ENCODE results near the gene ADPRM. TPM values are rescaled to one million over a fixed set of nuclear protein-coding genes. Genes with fewer than 3 reads are reported as not detected.
"Not testable (repeated sequence)": the region's sequence is repeated elsewhere in the genome, so short reads cannot be mapped to it uniquely, and the experiment has no call there.

The ADPRM gene
- total RNA-seq, 2 experiments from 2014 or later = 16.0 to 16.1 TPM

- Mint-ChIP-seq H3K4me3 (no peak overlapping the region), H3K27ac (no peak overlapping the region), H3K36me3 (ENCODE audit: low read depth) (peaks cover 18% of the 10 kb centered on the region), H3K4me1 (no peaks in the 10 kb centered on the region), H3K9me3 (no peaks in the 10 kb centered on the region), H3K27me3 (no peaks in the 10 kb centered on the region)
- CTCF ChIA-PET = no interaction called here
- POLR2A ChIA-PET = no interaction called here
- DNase-seq = no peak
Measured at GRCh38 chr17:10716218-10716617, 18.8 kb downstream of the ADPRM start.

GRCh38 chr17:10718547-10718946 is 21.2 kb downstream of the ADPRM start:
- Mint-ChIP-seq H3K27me3 (no peaks in the 10 kb centered on the region), H3K4me1 (no peaks in the 10 kb centered on the region), H3K36me3 (ENCODE audit: low read depth) (peaks cover 3% of the 10 kb centered on the region), H3K9me3 (no peaks in the 10 kb centered on the region), H3K27ac (no peak overlapping the region), H3K4me3 (no peak overlapping the region)
- ChIA-PET POLR2A (no interaction called here), CTCF (interaction anchor here (1.3 to 1.5 kb wide), 2 partner anchors 19 to 44 kb away, joined by 3 read pairs; no protein-coding TSS in a partner anchor)
- DNase-seq = no peak

- Mint-ChIP-seq H3K27ac (no peak overlapping the region), H3K9me3 (no peaks in the 10 kb centered on the region), H3K27me3 (no peaks in the 10 kb centered on the region), H3K4me3 (no peak overlapping the region), H3K36me3 (ENCODE audit: low read depth) (no peaks in the 10 kb centered on the region), H3K4me1 (peaks cover 4% of the 10 kb centered on the region)
- ChIA-PET POLR2A (no interaction called here), CTCF (no interaction called here)
- DNase-seq = no peak
Measured at GRCh38 chr17:10724546-10725195, 27.3 kb downstream of the ADPRM start.

GRCh38 chr17:10725262-10725661 is 27.9 kb downstream of the ADPRM start:
- Mint-ChIP-seq H3K4me3 (no peak overlapping the region), H3K27ac (no peak overlapping the region), H3K27me3 (no peaks in the 10 kb centered on the region), H3K36me3 (ENCODE audit: low read depth) (no peaks in the 10 kb centered on the region), H3K4me1 (peaks cover 7% of the 10 kb centered on the region), H3K9me3 (no peaks in the 10 kb centered on the region)
- no peak for DNase-seq
- ChIA-PET CTCF (no interaction called here), POLR2A (no interaction called here)

- CTCF ChIA-PET = no interaction called here
- DNase-seq = no peak
- H3K9me3 Mint-ChIP-seq = no peaks in the 10 kb centered on the region
Measured at GRCh38 chr17:10726196-10726595, 28.8 kb downstream of the ADPRM start.

GRCh38 chr17:10727192-10727591 is 29.8 kb downstream of the ADPRM start:
- Mint-ChIP-seq H3K4me1 (peaks cover 14% of the 10 kb centered on the region), H3K4me3 (no peak overlapping the region), H3K27ac (no peak overlapping the region), H3K36me3 (ENCODE audit: low read depth) (no peaks in the 10 kb centered on the region), H3K27me3 (no peaks in the 10 kb centered on the region), H3K9me3 (no peaks in the 10 kb centered on the region)
- DNase-seq = no peak
- ChIA-PET CTCF (no interaction called here), POLR2A (no interaction called here)

More at GRCh38 chr17:10726196-10726595, 28.8 kb downstream of the ADPRM start:
- H3K4me1 Mint-ChIP-seq = peaks cover 14% of the 10 kb centered on the region
- H3K4me3 Mint-ChIP-seq = no peak overlapping the region
- no peaks in the 10 kb centered on the region for H3K36me3 Mint-ChIP-seq (ENCODE audit: low read depth)
- POLR2A ChIA-PET = no interaction called here
- no peaks in the 10 kb centered on the region for H3K27me3 Mint-ChIP-seq
- H3K27ac Mint-ChIP-seq = no peak overlapping the region

- H3K9me3 Mint-ChIP-seq = no peaks in the 10 kb centered on the region
- no peaks in the 10 kb centered on the region for H3K27me3 Mint-ChIP-seq
- H3K27ac Mint-ChIP-seq = no peak overlapping the region
- no peak overlapping the region for H3K4me3 Mint-ChIP-seq
- H3K36me3 Mint-ChIP-seq (ENCODE audit: low read depth) = no peaks in the 10 kb centered on the region
- POLR2A ChIA-PET = no interaction called here
- H3K4me1 Mint-ChIP-seq = peaks cover 14% of the 10 kb centered on the region
- CTCF ChIA-PET = no interaction called here
- no peak for DNase-seq
Measured at GRCh38 chr17:10728331-10728892, 31.0 kb downstream of the ADPRM start.

- peaks cover 14% of the 10 kb centered on the region for H3K4me1 Mint-ChIP-seq
Measured at GRCh38 chr17:10729334-10730193, 32.2 kb downstream of the ADPRM start, which contains the start of gene TMEM220. Gene TMEM220, minus strand, starts transcription at chr17:10730023. Its CDS starts 172 bp downstream, at chr17:10729851.

GRCh38 chr17:10730247-10730646 is 32.9 kb downstream of the ADPRM start:
- H3K9me3 Mint-ChIP-seq; H3K27me3 Mint-ChIP-seq; H3K36me3 Mint-ChIP-seq (ENCODE audit: low read depth); CTCF ChIA-PET; POLR2A ChIA-PET; DNase-seq: not testable (repeated sequence)
- Mint-ChIP-seq H3K4me1 (peaks cover 14% of the 10 kb centered on the region), H3K4me3 (peak overlapping the region; percentile 87), H3K27ac (peak overlapping the region; percentile 71)

More at GRCh38 chr17:10729334-10730193, 32.2 kb downstream of the ADPRM start, which contains the start of gene TMEM220:
- ChIA-PET CTCF (no interaction called here), POLR2A (no interaction called here)
- Mint-ChIP-seq H3K27me3 (peaks cover 2% of the 10 kb centered on the region), H3K27ac (peak within 1 kb of the TSS; percentile 71), H3K36me3 (ENCODE audit: low read depth) (no peaks in the 10 kb centered on the region), H3K4me3 (peak within 1 kb of the TSS; percentile 87), H3K9me3 (no peaks in the 10 kb centered on the region)
- DNase-seq = peak; percentile 25

GRCh38 chr17:10731408-10731879 is 34.0 kb downstream of the ADPRM start:
- H3K4me3 Mint-ChIP-seq = peak overlapping the region; percentile 87
- DNase-seq = no peak
- CTCF ChIA-PET = no interaction called here

GRCh38 chr17:10732121-10732520 is 34.7 kb downstream of the ADPRM start:
- CTCF ChIA-PET = interaction anchor here (0.7 kb wide), 1 partner anchor 23 kb away, joined by 3 read pairs; no protein-coding TSS in a partner anchor
- DNase-seq; H3K4me3 Mint-ChIP-seq; H3K36me3 Mint-ChIP-seq (ENCODE audit: low read depth); H3K27me3 Mint-ChIP-seq; H3K27ac Mint-ChIP-seq; POLR2A ChIA-PET; H3K9me3 Mint-ChIP-seq: not testable (repeated sequence)
- peaks cover 13% of the 10 kb centered on the region for H3K4me1 Mint-ChIP-seq

More at GRCh38 chr17:10731408-10731879, 34.0 kb downstream of the ADPRM start:
- H3K9me3 Mint-ChIP-seq = no peaks in the 10 kb centered on the region
- POLR2A ChIA-PET = no interaction called here
- peaks cover 11% of the 10 kb centered on the region for H3K4me1 Mint-ChIP-seq
- no peaks in the 10 kb centered on the region for H3K36me3 Mint-ChIP-seq (ENCODE audit: low read depth)
- peaks cover 3% of the 10 kb centered on the region for H3K27me3 Mint-ChIP-seq
- no peak overlapping the region for H3K27ac Mint-ChIP-seq

- DNase-seq = no peak
- Mint-ChIP-seq H3K4me3 (no peak overlapping the region), H3K27ac (no peak overlapping the region), H3K9me3 (no peaks in the 10 kb centered on the region), H3K36me3 (ENCODE audit: low read depth) (no peaks in the 10 kb centered on the region), H3K4me1 (peaks cover 15% of the 10 kb centered on the region), H3K27me3 (peaks cover 3% of the 10 kb centered on the region)
- ChIA-PET CTCF (no interaction called here), POLR2A (no interaction called here)
Measured at GRCh38 chr17:10733666-10734065, 36.3 kb downstream of the ADPRM start.

GRCh38 chr17:10735251-10735650 is 37.9 kb downstream of the ADPRM start:
- CTCF ChIA-PET = interaction anchor here (2.5 kb wide), 1 partner anchor 35 kb away, joined by 8 read pairs; no protein-coding TSS in a partner anchor
- POLR2A ChIA-PET = no interaction called here

More at GRCh38 chr17:10735251-10735650, 37.9 kb downstream of the ADPRM start:
- Mint-ChIP-seq H3K27ac (no peak overlapping the region), H3K36me3 (ENCODE audit: low read depth) (no peaks in the 10 kb centered on the region), H3K4me3 (no peak overlapping the region), H3K9me3 (no peaks in the 10 kb centered on the region), H3K4me1 (peaks cover 12% of the 10 kb centered on the region), H3K27me3 (peaks cover 3% of the 10 kb centered on the region)
- no peak for DNase-seq

Measured in activated CD4-positive, alpha-beta T cell treated with anti-CD3 and anti-CD28 coated beads, Interleukin-2, amount 10 ng/mL, durations not matched to agents 7 days and 5 days (primary cell).